GM13976 (cell line): Measurements from ENCODE around the gene FSHR.

Experiments
- DNase-seq: peaks from one replicate; pipeline ENCODE4 v3.0.0; 2012; ENCODE audit warnings: low spot score
- CTCF ChIP-seq: IDR thresholded peaks from 2 replicates; pipeline ENCODE4 v1.5.1; 2012; ENCODE audit warnings: borderline replicate concordance, mild to moderate bottlenecking; ENCODE audit not compliant: insufficient read depth; ENCODE audit errors: extremely low read depth, missing control alignments, control extremely low read depth
- in situ Hi-C: fragments of 300-500 bp; cut with MboI; formaldehyde crosslinking; loops from one replicate; pipeline ENCODE4 v1.12.0; 2022; ENCODE audit warnings: low sequenced_read_pairs, mixed read lengths, inconsistent platforms; ENCODE audit not compliant: unreplicated experiment

Gene FSHR

GRCh38 chr2:49029406-49029805, 124.9 kb downstream of the FSHR start:
- in situ Hi-C loops = no loop called here
- TF ChIP-seq CTCF = no peak
- DNase-seq = no peak

GRCh38 chr2:49028101-49028500, 126.2 kb downstream of the FSHR start:
- no peak for TF ChIP-seq CTCF
- DNase-seq = peak; percentile 13
- in situ Hi-C loops = no loop called here

GRCh38 chr2:49026706-49027105, 127.6 kb downstream of the FSHR start:
- in situ Hi-C loops = no loop called here
- DNase-seq = no peak
- TF ChIP-seq CTCF = no peak

GRCh38 chr2:49021271-49021670, 133.0 kb downstream of the FSHR start:
- DNase-seq = no peak
- in situ Hi-C loops = no loop called here
- no peak for TF ChIP-seq CTCF

GRCh38 chr2:49005261-49005660, 149.1 kb downstream of the FSHR start:
- in situ Hi-C loops = no loop called here
- TF ChIP-seq CTCF = no peak
- DNase-seq = no peak

GRCh38 chr2:49004036-49004626, 150.2 kb downstream of the FSHR start:
- DNase-seq = no peak
- in situ Hi-C loops = no loop called here
- no peak for TF ChIP-seq CTCF
